Duodenal mucosa (tissue), 2 donors: Measurements from ENCODE around the gene ANKRD33.

Experiments
- H3K27ac ChIP-seq: one replicate; pipeline ENCODE4 v1.7.0; 2013; ENCODE audit warnings: low read depth, low read length
- H3K27me3 ChIP-seq, 2 donors: one replicate each; pipeline ENCODE4 v1.7.0; 2013; ENCODE audit warnings: low read length in 2 of 2, control low read depth in 1 of 2; ENCODE audit not compliant: insufficient read depth in 2 of 2, control insufficient read depth in 1 of 2
- H3K36me3 ChIP-seq, 2 donors: one replicate each; pipeline ENCODE4 v1.7.0; 2013; ENCODE audit warnings: low read length in 2 of 2, control low read depth in 1 of 2; ENCODE audit not compliant: insufficient read depth in 2 of 2, control insufficient read depth in 1 of 2
- H3K4me1 ChIP-seq, 2 donors: one replicate each; pipeline ENCODE4 v1.7.0; 2013; ENCODE audit warnings: low read length in 2 of 2, control low read depth in 1 of 2; ENCODE audit not compliant: insufficient read depth in 2 of 2, control insufficient read depth in 1 of 2
- H3K4me3 ChIP-seq, 2 donors: one replicate each; pipeline ENCODE4 v1.7.0; 2013; ENCODE audit warnings: low read length in 2 of 2, low read depth in 1 of 2
- H3K9ac ChIP-seq, 2 donors: one replicate each; pipeline ENCODE4 v1.7.0; 2013; ENCODE audit warnings: low read length in 2 of 2, low read depth in 1 of 2
- H3K9me3 ChIP-seq, 2 donors: one replicate each; pipeline ENCODE4 v1.7.0; 2013; ENCODE audit warnings: low read length in 2 of 2, control low read depth in 1 of 2; ENCODE audit not compliant: control insufficient read depth in 1 of 2

Gene ANKRD33

GRCh38 chr12:51926064-51926632, 38.2 kb downstream of the ANKRD33 start:
- H3K9ac ChIP-seq: no peak overlapping the region
- H3K9me3 ChIP-seq: no peaks in the 10 kb centered on the region
- H3K4me3 ChIP-seq: no peak overlapping the region
- H3K36me3 ChIP-seq: no peaks in the 10 kb centered on the region
- H3K27me3 ChIP-seq: no peaks in the 10 kb centered on the region
- peaks cover 26 to 43% of the 10 kb centered on the region in 2 donors for H3K4me1 ChIP-seq
- H3K27ac ChIP-seq: no peak overlapping the region

- no peaks in the 10 kb centered on the region for H3K9me3 ChIP-seq
- H3K27me3 ChIP-seq: no peaks in the 10 kb centered on the region
- no peak overlapping the region for H3K27ac ChIP-seq
- no peak overlapping the region for H3K4me3 ChIP-seq
- H3K9ac ChIP-seq: no peak overlapping the region
- no peaks in the 10 kb centered on the region for H3K36me3 ChIP-seq
- peaks cover 26 to 39% of the 10 kb centered on the region in 2 donors for H3K4me1 ChIP-seq
Measured at GRCh38 chr12:51926718-51927117, 38.8 kb downstream of the ANKRD33 start.

- no peaks in the 10 kb centered on the region for H3K9me3 ChIP-seq
- peaks cover 10% of the 10 kb centered on the region in 2 donors for H3K4me1 ChIP-seq
- H3K36me3 ChIP-seq: no peaks in the 10 kb centered on the region
- no peak overlapping the region for H3K4me3 ChIP-seq
- no peak overlapping the region for H3K9ac ChIP-seq
- H3K27me3 ChIP-seq: no peaks in the 10 kb centered on the region
- no peak overlapping the region for H3K27ac ChIP-seq
Measured at GRCh38 chr12:51932218-51933076, 44.5 kb downstream of the ANKRD33 start.

- H3K9ac ChIP-seq: no peak overlapping the region
- no peaks in the 10 kb centered on the region for H3K36me3 ChIP-seq
- H3K9me3 ChIP-seq: no peaks in the 10 kb centered on the region
- H3K4me1 ChIP-seq: peaks cover 10% of the 10 kb centered on the region in 2 donors
- H3K27me3 ChIP-seq: peaks cover 0 to 3% of the 10 kb centered on the region in 2 donors
- no peak overlapping the region for H3K27ac ChIP-seq
- H3K4me3 ChIP-seq: no peak overlapping the region
Measured at GRCh38 chr12:51934080-51934479, 46.2 kb downstream of the ANKRD33 start.

- Histone ChIP-seq H3K4me1 (peaks cover 16 to 18% of the 10 kb centered on the region in 2 donors), H3K9me3 (no peaks in the 10 kb centered on the region), H3K27me3 (peaks cover 0 to 3% of the 10 kb centered on the region in 2 donors), H3K27ac (no peak overlapping the region), H3K4me3 (no peak overlapping the region), H3K36me3 (no peaks in the 10 kb centered on the region), H3K9ac (no peak overlapping the region)
Measured at GRCh38 chr12:51937926-51938325, 50.0 kb downstream of the ANKRD33 start.

GRCh38 chr12:51938726-51939125, 50.8 kb downstream of the ANKRD33 start:
- Histone ChIP-seq H3K36me3 (no peaks in the 10 kb centered on the region), H3K27ac (no peak overlapping the region), H3K4me1 (peaks cover 13 to 16% of the 10 kb centered on the region in 2 donors), H3K4me3 (no peak overlapping the region), H3K9me3 (no peaks in the 10 kb centered on the region), H3K27me3 (peaks cover 0 to 3% of the 10 kb centered on the region in 2 donors), H3K9ac (no peak overlapping the region)

- Histone ChIP-seq H3K27ac (no peak overlapping the region), H3K4me1 (peaks cover 13 to 16% of the 10 kb centered on the region in 2 donors), H3K9me3 (peaks cover 5 to 8% of the 10 kb centered on the region in 2 donors), H3K4me3 (peak overlapping the region in 1 of 2 donors; percentile 4), H3K27me3 (peaks cover 0 to 3% of the 10 kb centered on the region in 2 donors), H3K36me3 (no peaks in the 10 kb centered on the region), H3K9ac (no peak overlapping the region)
Measured at GRCh38 chr12:51941011-51941581, 53.2 kb downstream of the ANKRD33 start.
